M059J (cell line): Measurements from ENCODE around the gene PIGU. TPM values are rescaled to one million over a fixed set of nuclear protein-coding genes. Genes with fewer than 3 reads are reported as not detected.
"Not testable (repeated sequence)": the region's sequence is repeated elsewhere in the genome, so short reads cannot be mapped to it uniquely, and the experiment has no call there.

Source experiments
- DNase-seq: peaks from one replicate; pipeline ENCODE4 v3.0.0-alpha.2; 2012; ENCODE audit warnings: low read depth
- total RNA-seq: library from RNA; depleted of rRNA; stranded (reverse); fragments of >200 nt; shearing (Covaris generic); gene quantifications from 2 replicates; pipeline ENCODE4 v1.2.3, GENCODE V29; 2014

Gene PIGU
- total RNA-seq, 1 experiment from 2014 or later: 60.7 TPM

DNA sequence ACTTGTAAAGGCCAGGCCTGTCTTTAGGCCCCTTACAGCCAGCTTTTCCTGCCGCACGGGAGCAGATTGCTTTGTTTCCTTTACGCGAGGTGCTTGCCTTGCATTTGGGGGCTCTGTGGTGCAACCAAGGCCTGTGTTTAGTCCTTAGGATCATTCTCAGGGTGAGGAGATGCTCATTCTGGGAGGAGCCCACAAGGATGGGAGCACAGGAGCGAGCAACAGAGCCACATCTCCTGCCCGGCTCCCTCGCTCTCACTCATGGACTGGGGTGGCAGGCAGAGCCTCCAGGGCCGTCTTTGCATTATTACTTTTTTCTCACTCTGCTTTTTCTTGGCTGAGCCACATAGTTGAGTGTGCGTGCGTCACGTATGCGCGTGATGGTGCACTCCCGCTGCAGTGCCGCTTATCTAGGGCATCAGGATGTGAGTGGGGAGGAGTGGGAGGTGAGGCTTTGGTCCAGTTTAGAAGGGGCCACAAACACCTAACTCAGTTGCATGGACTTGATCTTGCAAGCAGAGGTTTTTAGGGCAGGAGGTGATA, 141.5 kb downstream of the PIGU start:
- no peak for DNase-seq

DNA sequence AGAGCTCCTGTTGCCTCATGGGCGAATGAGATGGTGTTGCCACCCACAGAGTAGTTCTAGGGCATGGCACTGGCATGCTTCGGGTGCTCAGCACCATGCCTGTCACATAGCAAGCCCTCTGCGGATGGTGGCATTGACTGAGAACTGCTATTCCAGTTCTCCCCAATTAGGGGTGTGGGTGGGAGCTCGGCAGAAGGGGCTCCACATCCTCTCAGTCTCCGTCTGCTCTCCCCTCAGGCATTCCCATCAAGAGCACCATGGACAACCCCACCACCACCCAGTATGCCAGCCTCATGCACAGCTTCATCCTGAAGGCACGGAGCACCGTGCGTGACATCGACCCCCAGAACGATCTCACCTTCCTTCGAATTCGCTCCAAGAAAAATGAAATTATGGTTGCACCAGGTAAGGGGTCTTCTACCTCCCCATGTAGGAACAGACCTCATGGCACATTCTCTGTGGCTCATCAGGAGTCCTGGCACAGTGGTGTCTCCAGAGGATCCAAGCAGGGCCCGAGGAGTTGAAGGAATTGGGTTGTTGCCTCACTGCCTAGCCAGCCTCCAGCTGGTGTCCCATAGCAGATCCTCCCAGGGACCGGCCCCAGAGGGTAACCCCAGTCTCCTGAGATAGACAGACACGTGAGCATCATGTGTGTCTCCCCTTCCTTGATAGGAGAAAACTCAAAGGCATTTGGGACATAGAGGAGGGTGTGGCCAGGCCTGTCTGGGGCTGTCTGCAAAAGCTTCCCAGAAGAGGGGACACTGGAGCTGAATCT, 142.3 kb downstream of the PIGU start:
- no peak for DNase-seq

DNA sequence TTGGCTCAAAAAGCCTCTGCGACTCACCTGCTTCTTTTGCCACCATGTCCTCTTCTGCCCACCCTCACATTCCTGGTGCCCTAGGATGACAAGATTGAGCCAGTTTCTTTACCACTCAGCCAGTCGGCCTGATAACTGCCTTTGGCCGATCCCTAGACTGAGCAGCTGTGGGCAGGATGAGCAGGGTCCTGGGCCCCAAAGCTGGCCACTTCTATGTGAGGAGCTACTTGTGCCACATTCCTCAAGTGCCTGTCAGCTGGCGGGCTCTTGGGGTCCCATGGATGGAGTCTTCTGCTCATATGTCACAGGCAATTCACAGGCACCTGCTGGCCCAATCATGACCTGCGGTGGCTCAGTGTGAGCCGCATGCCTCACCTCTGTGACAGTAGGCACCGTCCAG, 144.1 kb downstream of the PIGU start:
- DNase-seq: no peak

DNA sequence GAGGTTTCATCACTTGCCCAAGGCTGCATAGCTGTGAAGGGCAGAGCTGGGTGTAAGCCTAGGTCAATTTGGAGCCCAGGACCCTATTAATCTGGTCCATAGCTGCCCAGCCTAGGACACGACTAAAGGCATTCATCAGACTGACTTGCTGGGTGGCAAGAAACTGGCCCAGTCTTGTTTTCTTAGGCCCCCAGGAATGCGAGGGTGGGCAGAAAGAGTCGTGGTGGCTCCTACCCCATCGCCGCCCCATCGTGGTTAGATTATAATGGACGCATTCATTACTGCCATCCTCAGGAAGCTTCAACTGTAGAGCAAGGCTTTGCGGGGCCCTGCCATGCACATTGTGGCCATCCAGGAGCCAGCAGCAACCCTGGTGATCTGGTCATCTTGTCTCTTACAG, 144.6 kb downstream of the PIGU start:
- no peak for DNase-seq

DNA sequence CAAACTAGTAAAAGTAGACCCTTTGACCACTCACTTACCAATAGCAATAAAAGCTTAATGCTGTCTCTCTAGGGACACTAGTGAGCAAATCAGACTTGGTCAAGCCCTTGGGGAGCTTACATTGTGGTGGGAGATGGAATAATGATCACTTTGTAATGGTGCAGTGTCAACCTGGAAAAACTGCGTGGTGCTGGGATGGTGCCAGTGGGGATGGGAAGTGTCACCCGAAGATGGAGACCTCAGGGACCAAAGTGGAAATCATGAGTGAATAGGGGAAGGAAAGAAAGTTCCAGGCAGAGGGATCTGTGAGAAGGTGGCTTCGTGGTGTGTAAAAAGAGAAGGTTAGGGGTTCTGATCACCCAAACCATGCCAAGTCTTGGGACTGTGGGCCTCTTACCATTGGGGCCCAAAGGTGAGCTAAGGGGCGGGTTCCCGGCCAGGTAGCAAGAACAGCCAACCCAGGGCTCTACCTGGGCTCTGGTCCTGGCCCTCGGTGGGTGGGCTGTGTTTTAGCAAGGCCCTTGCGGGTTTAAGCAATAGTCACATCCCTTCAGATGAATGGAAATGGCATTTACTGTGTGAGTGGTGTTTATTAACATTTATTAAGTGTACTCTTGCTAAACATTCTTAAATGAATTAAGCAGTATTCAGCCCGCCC, 145.2 kb downstream of the PIGU start:
- DNase-seq: no peak

DNA sequence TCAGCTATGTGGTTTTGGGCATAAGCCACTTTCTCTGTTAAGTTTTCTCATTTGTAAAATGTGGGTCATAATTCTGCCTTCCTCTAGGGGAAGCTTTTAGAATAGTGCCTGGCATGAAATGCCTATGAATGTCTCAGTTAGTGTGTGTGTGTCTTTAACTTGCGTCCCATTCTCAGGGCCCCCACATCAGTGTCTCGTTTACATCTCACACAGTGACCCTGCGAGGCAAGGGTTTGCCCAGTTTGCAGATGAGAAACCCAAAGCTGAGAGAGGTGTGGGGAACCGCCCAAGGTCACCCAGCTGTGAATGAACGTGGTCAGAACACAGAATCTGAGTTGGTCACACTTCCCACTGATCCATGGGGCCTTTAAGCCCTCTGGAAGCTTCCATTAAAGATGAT, 146.6 kb downstream of the PIGU start:
- no peak for DNase-seq

DNA sequence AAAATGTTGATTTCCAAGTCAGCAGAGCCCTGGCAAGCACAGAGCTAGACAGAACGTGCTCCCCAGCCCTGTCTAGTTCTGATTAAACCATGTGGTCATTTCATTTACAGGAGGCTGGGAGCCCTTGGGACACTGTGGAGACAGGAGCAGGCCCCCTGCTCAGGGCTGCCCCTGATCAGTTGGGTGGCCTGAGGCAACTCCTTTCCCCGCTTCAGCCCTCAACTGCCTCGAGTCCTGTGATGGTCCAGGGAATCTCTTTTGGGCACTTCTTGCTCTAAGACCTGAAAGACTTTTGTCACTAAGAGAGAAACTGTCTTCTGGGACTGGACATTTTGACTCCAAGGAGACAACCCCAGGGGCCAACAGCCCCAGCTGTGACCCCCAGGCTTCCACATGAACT, 147.2 kb downstream of the PIGU start:
- DNase-seq: no peak

DNA sequence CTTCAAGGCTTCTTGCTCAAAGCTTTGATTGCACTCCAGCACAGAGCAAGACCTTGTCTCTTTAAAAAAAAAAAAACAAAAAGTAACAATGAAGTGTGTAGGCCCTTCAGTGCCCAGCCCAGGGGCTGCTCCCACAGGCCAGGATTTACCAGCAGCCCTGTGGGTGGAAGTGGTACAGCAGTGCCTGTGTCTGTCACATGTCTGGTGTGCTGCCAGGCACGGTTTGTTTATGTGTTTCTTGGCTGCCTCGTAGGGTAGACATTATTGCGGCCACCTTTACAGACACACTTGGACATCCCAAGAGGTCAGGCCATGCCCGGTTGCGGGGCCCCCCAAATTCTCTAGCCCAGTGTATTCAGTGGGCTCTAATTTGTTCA, 148.0 kb downstream of the PIGU start:
- DNase-seq: no peak

DNA sequence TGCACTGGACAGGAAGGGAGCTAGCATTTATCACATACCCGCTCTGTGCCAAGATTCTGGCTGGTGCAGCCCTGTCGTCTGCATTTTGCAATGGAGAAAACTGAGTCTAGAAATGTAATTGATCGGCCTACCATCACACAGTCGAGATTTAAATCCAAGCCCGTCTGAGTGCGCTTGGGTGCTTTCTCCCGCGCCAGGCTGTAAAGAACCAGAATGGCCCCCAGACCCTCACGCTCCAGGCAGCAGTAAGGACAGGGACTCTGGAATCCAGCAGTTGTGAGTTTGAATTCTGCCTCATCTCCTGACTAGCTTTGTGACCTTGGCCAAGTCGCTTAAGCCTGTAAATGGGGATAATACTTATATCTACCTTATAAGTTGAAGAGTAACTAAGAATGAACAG, 149.9 kb downstream of the PIGU start:
- no peak for DNase-seq

DNA sequence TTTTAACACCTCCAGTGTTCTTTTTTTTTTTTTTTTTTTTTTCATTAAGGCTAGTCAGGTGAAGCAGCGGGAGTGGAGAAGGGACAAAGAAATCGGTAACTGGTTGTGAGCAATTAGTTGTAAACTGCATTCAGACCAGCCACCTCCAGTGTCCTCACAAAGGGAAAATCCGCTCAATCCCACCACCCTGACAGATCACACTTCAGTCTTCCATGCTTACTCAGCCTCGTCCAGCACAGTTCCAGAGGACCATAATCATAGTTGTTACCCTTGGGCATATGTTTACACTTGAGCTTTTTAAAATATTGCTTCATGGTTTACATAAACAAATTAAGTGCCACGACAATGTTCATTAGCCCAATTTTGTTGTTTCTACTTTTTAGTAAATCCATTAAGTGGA, 150.4 kb downstream of the PIGU start:
- no peak for DNase-seq

DNA sequence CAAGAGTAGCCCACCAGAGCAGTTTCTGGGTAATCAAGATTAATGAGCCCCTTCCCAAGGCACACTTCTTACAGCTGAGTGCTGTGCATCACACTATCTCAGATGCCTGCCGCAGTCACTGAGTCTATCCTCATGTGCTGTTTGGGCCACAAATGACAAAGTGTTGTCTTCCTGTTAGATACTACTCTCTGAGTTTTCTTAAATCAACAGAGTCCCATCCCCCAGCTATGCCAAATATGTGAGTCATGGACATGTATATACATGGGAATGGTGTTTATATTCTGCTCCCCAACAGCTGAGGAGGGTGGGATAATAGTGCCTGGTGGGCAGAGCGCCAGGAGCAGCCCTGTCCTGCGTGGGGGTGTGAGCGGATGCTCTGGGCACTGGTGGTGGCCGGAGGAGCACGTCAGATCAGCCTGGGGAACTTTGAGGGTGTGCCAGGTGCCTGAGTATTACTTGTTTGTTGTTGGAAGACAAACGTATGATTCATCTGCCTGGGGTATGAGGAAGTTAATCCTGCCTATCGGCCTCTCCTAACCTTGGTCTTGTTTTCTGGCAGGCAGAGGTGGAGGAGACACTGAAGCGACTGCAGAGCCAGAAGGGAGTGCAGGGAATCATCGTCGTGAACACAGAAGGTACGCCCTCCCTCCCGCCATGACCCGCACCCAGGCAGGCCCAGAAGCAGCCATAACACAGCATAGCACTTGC, 151.0 kb downstream of the PIGU start:
- peak; percentile 100 for DNase-seq

DNA sequence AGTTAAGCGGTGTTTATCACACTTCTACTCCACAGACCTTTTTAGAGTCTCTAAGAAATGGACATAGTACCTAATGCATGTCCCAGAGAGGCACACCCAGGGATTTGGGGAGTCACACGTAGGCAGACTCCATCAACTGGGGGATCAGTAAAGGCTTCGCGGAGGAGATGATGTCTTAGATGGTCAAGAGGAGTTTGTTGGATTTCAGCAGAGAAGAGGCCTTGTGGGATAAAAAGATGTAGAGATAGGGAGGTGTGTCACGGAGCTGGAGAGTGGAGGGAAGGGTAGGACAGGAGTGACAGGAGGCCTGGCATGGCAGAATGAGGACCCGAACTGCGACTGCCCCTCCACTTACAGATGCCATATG, 151.6 kb downstream of the PIGU start:
- DNase-seq: no peak

DNA sequence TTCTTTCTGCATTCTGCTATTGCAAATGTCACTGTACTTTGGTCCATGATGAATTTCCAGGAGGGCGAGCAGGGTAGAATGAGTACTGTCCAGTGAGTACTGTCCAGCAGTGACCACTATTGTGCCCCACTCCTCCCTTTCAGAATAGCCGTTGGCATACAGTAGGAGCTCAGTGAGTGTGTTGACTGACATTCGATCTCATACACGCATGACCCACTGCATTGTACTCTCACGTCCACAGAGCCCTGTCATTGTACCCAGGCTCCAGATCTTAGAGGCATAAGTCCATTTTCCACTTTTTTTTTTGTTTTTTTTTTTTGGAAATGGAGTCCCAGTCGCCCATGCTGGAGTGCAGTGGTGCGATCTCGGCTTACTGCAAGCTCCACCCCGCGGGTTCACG, 152.5 kb downstream of the PIGU start:
- no peak for DNase-seq

DNA sequence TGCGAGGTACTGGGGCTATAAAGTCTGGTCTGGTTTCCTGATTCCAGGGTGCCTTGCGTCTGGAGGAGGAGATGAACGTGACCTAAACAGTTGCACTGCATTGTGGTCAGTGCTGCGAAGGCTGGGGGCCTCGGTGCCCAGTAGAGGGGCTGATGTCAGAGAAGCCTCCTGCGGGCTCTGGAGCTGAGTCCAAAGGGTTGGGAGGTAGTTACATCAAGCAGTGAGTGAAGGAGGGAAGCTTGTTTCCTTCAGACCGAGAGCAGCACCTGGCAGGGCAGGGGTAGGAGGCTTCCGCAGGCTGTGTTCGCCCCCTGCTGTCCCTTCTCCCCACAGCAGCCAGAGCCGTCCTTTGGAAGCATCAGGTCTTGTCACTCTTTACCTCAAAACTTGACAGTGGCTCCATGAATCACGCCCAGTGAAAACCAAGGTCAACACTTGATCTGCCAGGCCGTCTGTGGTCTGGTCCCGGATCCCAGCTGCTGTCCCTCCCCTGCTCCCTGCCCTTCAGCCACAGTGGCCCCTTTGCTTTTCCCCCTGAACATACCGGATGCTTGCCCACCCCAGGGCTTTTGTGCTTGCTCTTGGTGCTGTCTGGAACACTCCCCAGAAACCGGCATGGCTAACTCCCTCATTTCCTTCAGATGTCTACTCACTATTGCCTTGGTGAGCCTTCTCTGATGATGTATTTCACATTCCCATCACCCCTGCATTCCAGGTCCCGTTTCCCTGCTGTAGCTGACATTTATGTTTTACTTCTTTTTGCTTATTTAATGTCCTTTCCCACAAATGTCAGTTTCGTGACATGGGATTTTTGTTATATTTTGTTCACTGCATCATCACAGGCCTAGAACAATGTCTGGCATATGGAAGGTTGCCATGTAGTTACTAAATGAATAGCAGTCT, 153.7 kb downstream of the PIGU start:
- DNase-seq: peak; percentile 79

DNA sequence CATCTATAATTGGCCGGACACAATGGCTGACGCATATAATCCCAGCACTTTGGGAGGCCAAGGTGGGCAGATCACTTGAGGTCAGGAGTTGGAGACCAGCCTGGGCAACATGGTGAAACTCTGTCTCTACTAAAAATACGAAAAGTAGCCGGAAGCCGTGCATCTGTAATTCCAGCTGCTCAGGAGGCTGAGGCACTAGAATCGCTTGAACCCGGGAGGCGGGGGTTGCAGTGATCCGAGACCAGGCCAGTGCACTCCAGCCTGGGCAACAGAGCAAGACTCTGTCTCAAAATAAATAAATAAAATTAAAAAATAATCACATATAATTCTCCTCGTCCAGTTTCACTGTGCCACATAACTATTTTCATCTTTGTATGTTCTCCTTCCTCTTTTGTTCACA, 157.1 kb downstream of the PIGU start:
- not testable (repeated sequence) for DNase-seq

DNA sequence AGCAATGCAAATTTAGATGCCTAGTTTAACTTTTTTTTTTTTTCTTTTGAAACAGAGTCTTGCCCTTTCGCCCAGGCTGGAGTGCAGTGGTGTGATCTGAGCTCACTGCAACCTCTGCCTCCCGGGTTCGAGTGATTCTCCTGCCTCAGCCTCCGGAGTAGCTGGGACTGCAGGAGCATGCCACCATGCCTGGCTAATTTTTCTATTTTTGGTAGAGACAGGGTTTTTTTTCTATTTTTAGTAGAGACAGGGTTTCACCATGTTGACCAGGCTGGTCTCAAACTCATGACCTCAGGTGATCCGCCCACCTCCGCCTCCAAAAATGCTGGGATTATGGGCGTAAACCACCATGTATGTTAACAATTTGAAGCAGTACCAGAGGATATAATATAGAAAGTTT, 158.0 kb downstream of the PIGU start:
- DNase-seq: not testable (repeated sequence)

DNA sequence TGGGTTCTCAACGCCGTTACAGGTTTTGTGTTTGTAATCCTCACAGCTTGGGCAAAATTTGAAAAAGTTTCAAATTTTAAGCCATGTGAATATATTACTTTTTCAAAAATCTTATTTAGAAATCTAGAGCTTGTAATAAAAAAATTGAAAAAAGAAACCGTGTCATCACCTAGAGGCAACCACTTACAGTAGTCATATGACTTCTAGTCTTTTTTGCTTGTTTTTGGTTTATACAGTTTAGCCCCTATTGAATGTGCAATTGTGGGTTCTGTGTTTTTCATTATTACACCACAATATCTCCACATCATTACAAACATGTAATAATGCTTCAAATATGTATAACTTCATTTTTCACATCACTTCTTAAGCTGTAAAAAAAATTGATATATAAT, 159.8 kb downstream of the PIGU start:
- DNase-seq: no peak

DNA sequence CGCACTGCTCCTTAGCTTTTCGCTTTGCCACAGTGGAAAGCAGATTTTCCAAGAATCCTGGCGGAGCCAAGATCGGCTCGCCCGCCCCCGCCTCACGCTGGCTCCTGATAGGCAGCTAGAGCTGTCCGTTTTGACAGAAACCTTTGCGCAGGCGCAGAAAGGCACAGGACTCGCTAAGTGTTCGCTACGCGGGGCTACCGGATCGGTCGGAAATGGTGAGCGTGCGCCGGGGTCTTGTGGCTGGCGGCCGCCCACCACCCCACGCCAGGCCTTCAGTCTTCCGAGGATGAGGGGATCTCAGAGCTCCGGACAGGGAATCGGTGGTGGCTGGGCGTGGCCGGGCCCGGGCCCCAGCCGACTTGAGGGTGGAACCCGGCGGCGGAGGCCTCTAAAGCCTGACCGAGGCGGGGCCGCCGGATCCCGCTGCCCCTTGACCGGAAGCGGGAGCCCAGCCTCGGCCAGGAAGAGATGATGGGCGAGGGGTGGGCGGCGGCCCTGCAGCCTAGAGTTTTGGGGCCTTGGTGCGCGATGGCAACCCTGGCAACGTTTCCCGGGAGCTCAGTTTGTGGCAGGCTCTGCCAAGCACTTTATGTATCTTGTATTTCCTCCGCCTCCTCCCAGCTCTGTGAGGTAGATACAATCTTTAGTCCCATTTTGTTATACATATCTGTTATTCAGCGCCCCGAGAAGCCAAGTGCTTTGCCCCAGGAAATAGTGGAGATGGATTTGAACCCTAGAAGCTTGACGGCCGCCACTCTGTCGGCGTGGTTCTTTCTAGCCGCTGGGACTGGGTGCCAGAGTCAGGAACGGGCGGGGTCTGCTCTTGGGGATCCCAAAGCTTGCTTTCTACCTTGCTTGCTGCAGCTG, 160.4 kb downstream of the PIGU start, which contains the start of gene DYNLRB1:
DYNLRB1 (plus strand) TSS at position 176 of the 867 bp plus-strand sequence; CDS start at position 213, 37 bp downstream.
- peak; percentile 98 for DNase-seq

DNA sequence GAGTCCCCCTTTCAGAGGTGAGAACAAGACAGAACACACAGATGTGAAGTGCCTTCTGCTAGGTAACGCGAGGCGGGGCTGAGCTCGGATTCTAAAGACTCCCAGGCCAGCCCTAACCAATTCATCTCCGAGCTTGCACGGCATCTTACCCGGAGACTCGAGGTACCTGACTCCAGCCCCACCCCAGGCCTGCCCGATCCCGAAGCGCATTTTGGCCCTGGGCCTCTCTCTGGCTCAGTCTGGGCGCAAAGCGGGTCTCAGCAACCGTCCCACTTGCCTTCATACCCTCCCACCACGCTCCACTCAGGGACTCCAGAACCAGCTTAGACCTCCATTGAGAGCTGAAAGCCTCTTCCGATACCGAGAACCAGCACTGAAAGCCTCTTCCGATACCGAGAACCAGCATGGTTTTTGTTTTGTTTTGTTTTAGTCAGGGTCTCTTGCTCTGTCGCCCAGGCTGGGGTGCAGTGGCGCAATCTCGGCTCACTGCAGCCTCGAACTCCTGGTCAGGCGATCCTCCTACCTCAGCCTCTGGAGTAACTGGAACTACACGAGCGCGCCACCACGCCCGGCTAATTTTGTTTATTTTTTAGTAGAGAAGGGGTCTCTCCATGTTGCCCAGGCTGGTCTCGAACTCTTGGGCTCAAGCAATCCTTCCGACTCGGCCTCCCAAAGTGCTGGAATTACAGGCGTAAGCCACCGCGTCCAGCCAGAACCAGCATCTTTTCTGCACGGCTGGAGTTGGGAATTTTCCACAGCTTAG, 161.2 kb downstream of the PIGU start:
- DNase-seq: peak; percentile 80
